GM12892 (cell line): Measurements from ENCODE around the gene CCDC9B.

Experiments used
- DNase-seq: peaks from one replicate; pipeline ENCODE4 v3.0.0; 2011; ENCODE audit not compliant: insufficient read length
- FAIRE-seq: peaks from 2 replicates; lab custom pipeline; 2011; peaks lifted over from hg19 to GRCh38; lab: Jason Lieb, UNC
- POLR2A ChIP-seq: IDR thresholded peaks from 2 replicates; pipeline ENCODE4 v1.6.1; 2011; ENCODE audit warnings: low read depth, low read length, control low read depth
- POLR2AphosphoS5 ChIP-seq: IDR thresholded peaks from 2 replicates; pipeline ENCODE4 v1.6.1; 2011; ENCODE audit warnings: low read depth, low read length, control low read depth
- TAF1 ChIP-seq: IDR thresholded peaks from 2 replicates; pipeline ENCODE4 v1.6.1; 2011; ENCODE audit warnings: low read depth, mild to moderate bottlenecking, control low read depth, low read length, borderline replicate concordance

The CCDC9B gene

DNA sequence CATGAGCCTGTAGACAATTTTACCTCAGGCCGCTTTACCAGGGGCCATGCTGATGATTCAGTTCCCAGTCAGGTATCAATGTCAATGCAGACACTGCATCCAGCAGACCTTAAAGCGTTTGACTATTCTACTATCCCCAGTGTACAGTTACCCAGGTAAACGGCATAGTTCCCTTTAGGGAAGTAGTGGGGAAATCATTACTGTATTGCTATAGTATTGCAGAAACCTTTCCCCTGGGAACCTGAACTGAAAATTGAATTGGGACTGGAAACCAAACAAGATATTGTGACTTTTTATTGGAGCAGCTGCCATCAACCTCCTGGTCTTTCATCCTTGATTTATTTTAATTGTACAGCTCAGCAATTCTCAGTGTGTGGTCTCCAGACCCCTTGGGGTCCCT is 23.8 kb downstream of the CCDC9B start:
- no peak for DNase-seq
- FAIRE-seq, result no peak
- no peak for TF ChIP-seq TAF1
- TF ChIP-seq POLR2AphosphoS5, result no peak
- TF ChIP-seq POLR2A, result no peak

DNA sequence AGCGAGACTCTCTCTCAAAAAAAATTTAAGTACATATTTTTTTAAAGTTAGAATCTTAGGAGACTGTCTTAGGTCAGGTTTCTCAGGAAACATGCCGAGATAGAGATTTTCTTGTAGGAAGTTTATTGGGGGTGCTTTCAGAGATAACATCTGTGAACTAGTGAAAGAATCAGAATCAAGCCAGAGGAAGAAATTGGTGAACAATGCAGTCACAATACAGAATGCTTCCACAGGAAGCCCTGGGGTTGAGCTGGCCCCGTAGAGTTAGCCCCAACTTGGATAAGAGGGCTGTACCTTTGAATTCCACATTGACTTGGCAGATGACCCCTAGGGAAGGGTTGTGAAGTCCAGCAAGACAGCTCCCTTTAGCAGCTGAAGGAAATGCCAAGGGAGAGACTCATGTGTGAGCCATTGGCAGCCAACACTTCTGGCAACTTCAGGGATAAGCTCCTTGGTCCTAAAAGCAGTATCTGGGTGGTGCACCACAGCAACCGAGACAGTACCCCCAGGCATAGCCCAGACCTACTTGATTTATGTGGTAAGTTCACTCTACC is 25.9 kb downstream of the CCDC9B start:
- no peak for FAIRE-seq

DNA sequence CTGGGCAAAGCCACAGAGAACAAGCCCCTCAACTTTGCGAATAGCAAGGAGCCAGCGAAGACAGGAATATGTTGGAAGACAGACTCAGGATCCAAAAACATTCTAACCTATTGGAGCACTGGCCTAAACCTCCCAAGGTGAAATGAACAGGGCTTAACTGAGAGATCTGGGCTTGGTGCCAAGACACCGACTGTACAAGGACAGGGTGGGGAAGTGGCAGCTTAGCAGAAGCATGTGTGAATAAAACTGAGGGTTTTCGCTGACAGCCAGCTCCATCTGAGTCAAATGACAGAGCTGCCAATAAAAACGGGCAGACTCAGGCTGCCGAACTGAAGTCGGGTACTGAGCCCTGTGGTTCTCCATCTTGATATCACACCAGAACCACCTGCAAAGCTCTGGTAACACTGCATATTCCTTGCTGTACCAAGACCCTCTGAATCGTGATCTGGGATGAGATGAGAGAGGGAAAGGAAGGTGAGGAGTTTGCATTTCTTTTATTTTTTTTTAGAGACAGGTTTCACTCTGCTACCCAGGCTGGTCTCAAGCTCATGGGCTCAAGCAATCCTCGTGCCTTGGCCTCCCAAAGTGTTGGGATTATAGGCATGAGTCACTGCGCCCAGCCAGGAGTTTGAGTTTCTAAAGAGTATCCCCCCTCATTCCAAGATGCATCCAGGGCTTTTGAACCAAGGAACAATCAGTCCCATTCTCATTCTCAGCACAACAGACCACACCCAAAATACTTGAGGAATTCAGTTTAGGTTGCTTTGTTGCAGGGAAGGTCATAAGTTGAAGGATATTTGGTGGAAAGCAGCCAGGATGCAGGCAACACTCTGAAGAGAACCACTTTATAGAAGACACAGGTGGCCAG is 27.0 kb downstream of the CCDC9B start:
- no peak for DNase-seq
- no peak for FAIRE-seq
- TF ChIP-seq POLR2A, result no peak
- TF ChIP-seq POLR2AphosphoS5, result no peak

More for the DNA sequence above, 25.9 kb downstream of the CCDC9B start:
- TF ChIP-seq TAF1 (no peak), POLR2A (no peak), POLR2AphosphoS5 (no peak)
- DNase-seq, result no peak

DNA sequence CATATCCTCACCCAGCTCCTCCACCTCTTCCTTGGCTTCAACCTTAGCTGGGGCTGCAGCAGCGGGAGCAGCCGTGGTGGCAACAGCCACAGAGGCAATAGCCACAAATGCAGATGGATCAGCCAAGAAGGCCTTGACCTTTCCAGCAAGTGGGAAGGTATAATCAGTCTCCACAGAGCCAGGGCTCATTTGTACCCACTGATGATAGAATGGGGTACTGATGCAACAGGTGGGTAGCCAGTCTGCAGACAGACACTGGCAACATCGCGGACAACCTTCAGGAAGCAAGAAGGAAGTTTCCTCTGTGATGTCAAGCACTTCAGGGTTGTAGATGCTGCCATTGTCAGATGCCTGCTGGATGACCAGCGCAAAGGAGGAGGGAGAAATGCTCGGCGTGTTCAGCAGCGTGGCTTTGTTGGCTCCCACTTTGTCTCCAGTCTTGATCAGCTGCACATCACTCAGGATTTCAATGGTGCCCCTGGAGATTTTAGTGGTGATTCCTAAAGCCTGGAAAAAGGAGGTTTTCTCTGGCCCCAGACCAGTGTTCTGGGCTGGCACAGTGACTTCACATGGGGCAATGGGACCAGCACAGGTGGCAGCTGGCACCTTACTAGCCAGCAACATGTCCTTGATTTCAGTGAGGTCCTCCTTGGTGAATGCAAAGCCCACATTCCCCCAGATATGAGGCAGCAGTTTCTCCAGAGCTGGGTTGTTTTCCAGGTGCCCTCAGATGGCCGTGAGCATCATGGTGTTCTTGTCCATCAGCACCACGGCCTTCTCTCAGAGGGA is 28.2 kb downstream of the CCDC9B start:
- DNase-seq (no peak), FAIRE-seq (no peak)
- TF ChIP-seq POLR2A (no peak), POLR2AphosphoS5 (no peak), TAF1 (no peak)

DNA sequence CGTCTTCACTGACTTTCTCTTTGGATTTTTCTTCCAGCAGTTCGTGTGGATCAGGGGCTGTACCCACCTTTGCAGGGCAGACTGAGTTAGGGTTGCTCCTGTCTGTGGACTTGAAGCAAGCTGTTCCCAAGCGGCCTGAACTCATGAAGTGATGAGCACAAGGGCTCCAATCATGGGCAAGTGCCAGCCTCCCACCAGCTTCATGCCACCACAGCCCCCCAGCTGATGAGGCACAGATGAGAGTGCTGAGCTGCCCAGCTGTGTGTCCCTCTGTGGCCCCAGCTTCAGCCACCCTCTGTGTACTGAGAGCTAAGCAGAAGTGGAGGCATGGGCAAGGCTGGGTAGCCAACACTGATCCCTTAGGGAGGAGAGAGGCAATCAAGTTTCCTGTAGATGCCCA is 29.7 kb downstream of the CCDC9B start:
- DNase-seq, result no peak
- TF ChIP-seq POLR2A, result no peak
- TF ChIP-seq POLR2AphosphoS5, result no peak
- TF ChIP-seq TAF1, result no peak
- FAIRE-seq, result no peak

DNA sequence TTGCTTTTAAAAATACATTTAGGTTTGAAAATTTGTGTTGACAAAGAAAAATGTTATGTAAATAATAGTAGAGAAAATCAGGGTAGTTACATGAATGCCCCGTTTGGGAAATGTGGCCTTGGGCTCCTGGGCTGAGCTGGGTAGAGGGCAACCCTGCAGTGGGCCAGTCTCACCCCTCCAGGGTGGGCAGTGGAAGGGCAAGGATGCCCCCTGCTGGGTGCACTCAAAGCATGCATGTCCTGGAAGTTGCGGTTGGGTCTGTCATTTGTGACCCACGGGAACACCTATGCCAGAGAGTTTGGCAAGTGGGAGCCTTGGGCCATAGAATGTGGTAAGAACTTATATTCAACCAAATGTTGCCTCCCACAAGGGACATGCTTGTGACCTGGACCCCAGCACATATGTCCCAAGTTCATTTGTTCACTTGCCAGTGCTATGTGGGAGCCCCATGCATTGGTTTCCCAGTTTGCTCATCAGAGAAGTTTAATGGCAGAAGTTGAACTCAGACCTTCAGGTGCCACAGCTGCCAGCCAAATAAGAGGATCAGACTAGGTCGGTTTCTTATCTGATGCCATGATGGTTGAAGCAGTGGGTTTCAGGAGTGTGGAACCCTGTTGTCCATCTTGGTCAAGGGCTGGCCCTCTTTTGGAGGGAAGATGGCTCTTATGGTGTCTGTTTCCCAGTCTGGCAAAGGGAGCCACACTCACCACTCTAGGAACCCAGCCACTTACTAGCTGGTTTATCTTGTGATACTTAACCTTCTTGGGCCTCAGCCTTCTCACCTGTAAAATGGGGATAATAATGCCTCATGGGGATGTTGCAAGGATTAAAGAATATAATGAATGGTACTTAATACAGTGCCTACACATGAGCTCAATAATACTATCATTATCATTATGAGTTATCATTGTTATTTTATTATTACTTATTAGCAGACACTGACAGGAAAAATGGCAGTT is 30.5 kb downstream of the CCDC9B start:
- DNase-seq (no peak), FAIRE-seq (peak; percentile 92)
- no peak for TF ChIP-seq POLR2A
- no peak for TF ChIP-seq TAF1
- no peak for TF ChIP-seq POLR2AphosphoS5

DNA sequence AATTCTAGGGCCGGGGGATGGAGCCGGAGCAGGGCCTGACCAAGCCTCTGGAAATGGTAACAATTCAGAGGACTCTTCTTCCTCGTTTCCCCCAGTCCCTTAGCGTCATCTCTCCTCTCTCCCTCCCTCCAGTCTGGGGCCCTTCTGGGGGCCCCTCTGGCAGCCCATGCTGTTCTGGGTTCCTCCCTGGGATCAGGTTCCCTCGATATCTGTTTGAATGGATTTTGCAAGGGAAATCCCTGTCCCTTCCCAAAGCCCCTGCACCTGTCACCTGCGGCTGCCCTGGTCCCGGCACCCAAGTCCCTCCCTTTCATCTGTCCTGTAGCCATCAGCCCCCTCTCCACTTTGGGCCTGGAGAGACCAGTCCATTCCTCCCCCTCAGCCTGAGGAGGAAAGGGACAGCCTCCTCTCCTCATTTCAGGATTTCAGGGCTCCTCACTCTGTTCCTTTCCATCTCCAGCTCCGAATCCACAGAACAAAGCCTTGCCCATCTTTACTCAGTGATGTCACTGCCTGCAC is 31.3 kb downstream of the CCDC9B start:
- TF ChIP-seq POLR2A, result no peak
- TF ChIP-seq POLR2AphosphoS5, result no peak
- no peak for TF ChIP-seq TAF1
- DNase-seq, result no peak
- FAIRE-seq, result no peak

DNA sequence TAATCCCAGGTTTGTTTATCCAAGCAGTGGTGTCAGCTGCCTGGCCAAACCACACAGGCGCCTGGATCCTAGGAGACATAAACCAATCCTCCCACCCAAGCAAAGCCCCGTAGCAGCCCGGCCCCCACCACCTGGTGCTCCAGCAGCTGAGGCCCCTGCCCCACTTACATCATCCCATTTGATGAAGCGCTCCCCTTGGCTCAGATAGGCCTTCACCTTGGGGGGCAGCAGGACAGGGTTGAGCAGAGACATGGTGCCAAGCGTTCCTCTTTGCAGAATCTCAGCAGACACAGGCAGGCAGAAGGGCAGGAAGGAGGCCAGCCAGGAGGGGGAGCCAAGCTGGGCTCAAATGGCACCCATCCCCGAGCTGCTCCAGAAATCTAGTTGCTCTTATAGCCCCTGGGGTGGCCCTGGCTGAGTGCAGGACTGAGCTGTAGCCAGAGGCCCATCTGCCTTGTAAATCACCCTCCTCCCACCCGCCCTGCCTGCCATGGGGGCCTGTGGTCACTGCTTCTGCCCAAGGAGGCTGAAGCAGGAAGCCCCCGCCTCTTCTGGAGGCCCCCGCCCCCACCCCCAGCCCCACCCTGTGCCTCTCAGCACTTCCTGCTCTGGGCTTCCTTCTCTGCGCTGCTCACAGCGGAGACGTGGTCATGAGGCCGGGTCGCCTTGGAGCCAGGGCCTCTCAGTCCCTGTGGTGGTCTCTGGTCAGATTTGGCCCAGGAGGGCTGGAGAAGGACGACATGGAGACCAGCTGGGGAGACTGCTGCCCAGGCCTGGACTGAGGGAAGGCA is 33.1 kb downstream of the CCDC9B start, which contains the start of gene PLCB2:
TSS of gene PLCB2 (minus strand) at position 515 of the 791 bp plus-strand sequence. CDS start at position 252, 263 bp downstream.
- FAIRE-seq (peak; percentile 84), DNase-seq (peak; percentile 60)
- TF ChIP-seq POLR2A (peak; percentile 53; the same call in 1 of the 2 replicates), POLR2AphosphoS5 (0 out of 2 replicates have a peak, but pooled peaks have one; percentile 52), TAF1 (0 out of 2 replicates have a peak, but pooled peaks have one; percentile 28)

DNA sequence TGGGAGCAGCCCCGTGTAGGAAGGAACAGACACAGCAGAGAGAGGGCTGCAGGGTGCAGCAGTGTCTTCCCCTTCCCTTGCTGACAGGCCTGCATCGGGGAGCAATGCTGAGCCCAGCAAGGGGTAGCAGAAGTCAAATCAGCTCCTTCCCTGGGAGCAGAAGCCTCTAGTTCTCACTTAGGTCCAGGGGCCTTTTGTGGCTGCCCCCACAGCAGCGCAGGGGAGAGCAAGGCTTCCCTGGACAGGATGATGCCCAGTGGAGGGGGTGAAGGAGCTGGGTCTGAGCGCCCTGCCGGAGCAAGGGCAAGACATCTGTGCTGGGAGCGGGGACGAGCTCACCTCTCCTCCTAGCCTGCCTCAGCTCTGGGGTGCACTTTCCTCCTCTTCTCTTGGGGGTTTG is 33.8 kb downstream of the CCDC9B start:
- no peak for FAIRE-seq

DNA sequence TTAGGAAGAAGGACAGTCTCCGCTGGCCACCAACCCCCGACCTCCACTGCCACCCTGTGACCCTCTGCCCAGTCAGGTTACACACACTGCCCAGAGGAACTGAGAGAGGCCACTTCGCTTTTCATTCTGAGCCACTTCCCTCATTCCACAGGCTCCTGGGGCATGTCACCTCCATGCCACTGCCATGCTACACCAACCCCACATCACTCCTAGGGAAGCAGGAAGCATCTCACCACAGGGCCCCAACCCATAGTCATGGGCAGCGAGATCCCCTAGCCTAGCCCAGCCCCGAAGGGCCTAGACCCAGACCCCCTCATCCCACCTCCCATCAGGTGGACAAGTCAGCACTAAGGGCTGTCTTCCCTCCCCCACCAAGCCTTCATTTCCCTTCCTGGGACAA is 34.4 kb downstream of the CCDC9B start:
- FAIRE-seq (no peak), DNase-seq (no peak)
- TF ChIP-seq POLR2A, result no peak
- TF ChIP-seq TAF1, result no peak

More for the DNA sequence above, 33.8 kb downstream of the CCDC9B start:
- TF ChIP-seq POLR2A (no peak), TAF1 (no peak), POLR2AphosphoS5 (no peak)
- DNase-seq, result no peak

DNA sequence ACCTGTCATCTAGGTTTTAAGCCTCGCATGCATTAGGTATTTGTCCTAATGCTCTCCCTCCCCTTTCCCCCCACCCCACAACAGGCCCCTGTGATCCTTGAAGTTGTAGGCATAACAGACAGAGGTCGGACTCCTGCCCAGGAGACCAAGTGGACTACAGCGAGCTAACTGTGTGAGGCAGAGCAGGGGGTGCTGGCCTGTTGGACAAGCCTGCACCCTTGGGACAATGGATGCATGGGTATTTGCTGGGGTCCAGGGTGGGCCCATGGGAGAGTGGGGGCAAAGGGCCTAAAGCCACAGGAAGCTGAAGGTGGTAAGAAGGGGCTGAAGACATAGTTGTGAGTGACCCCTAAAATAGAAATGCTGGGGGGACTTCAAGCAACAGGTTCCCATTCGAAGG is 35.5 kb downstream of the CCDC9B start:
- no peak for TF ChIP-seq POLR2A
- FAIRE-seq, result no peak
- DNase-seq, result no peak
